ENCODE measurements around the gene SLC4A7. TPM values are rescaled to one million over a fixed set of nuclear protein-coding genes. Genes with fewer than 3 reads are reported as not detected.

Gene SLC4A7
- total and polyA plus RNA-seq, 3 donors from 2014 or later, result 17.7 to 46.6 (median 43.2) TPM

DNA sequence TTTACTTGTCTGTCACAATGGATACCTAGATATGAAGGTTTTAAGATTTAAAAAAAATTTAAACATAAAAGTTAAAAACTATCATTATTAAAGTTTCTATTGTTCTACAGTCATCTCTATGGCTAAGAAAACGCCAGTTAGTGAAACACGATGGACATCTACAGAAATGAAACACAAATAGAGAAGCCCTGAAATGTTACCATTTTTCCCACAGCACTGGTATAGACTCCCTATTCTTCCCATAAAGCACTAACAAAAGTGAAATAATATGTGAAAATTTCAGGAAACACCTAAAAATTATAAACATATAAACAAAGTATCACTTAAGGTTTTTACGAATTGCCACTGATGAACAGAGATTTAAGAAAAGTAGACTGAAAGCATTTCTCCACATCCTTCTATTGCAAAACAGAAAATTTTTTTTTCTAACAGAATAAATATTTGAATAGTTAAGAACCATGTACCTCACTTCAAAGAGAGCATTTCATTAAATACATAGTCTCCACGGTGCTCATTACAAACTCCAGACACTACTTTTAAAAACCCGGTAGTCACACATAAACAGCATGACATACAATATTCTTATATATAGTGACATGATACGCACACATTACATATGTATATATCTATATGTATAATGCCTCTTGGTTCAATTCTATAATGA lies 107.9 kb downstream of the SLC4A7 start:
- 91 to 94% methylated on average over 6 of the region's 6 CpGs for WGBS, 2 donors
- Histone ChIP-seq H3K27ac (no peak overlapping the region), H3K4me3 (no peak overlapping the region), H3K36me3 (ENCODE audit: low read depth, missing control alignments) (peaks cover 3% of the 10 kb centered on the region), H3K9me3 (no peaks in the 10 kb centered on the region), H3K4me1 (no peaks in the 10 kb centered on the region), H3K27me3 (no peaks in the 10 kb centered on the region)
- intact Hi-C loops (cut with DNase I; ENCODE audit: low total_unique reads), result no loop called here
- no peak for DNase-seq
- no peak for TF ChIP-seq POLR2A (IDR thresholded peaks at IDR 0.05)
- TF ChIP-seq, protein P1, sequence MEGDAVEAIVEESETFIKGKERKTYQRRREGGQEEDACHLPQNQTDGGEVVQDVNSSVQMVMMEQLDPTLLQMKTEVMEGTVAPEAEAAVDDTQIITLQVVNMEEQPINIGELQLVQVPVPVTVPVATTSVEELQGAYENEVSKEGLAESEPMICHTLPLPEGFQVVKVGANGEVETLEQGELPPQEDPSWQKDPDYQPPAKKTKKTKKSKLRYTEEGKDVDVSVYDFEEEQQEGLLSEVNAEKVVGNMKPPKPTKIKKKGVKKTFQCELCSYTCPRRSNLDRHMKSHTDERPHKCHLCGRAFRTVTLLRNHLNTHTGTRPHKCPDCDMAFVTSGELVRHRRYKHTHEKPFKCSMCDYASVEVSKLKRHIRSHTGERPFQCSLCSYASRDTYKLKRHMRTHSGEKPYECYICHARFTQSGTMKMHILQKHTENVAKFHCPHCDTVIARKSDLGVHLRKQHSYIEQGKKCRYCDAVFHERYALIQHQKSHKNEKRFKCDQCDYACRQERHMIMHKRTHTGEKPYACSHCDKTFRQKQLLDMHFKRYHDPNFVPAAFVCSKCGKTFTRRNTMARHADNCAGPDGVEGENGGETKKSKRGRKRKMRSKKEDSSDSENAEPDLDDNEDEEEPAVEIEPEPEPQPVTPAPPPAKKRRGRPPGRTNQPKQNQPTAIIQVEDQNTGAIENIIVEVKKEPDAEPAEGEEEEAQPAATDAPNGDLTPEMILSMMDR (IDR thresholded peaks at IDR 0.05), result no peak

DNA sequence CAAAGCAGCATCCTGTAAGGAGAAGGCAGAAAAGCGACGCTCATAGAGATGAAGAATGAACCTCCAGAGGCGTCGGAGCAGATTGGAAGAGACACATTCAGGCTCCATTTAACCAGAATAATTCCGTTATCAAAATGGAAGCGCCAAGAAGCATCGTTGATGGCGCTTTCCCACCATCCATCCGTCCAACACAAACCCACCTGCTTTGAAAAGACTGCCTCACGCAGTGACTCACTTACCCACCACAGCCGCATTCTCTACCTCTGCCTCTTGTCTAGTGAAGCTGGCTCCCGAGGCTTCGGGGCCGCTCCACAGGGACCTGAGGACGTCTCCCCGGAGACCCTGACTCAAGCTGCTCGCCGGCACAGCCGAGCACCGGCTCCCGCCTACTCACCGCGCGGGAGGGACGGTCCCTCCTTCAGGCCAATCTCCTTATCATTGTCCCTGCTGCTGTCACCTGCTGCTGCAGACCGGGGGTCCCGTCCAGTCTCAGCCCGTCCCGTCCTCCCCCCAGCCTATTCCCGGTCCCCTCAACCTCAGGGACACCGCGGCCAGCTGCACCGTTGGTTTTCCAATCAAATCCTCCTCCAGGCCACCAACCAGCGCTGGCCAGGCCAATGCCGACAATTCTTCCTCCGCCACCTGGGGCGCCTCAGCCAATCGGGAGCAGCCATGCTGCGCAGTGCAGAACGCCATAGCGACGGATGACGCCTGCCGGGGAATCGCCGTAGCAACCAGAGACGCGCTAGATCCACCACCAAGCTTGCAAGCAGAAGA lies 115.2 kb downstream of the SLC4A7 start, which contains the start of gene NEK10:
NEK10 (minus strand) TSS at position 553 of the 777 bp plus-strand sequence. CDS start 16,501 bp downstream, outside the sequence.
- WGBS, 2 donors, result 0 to 1% methylated on average over 16 to 46 of the region's 48 CpGs
- Histone ChIP-seq H3K27ac (no peak within 1 kb of the TSS), H3K27me3 (no peaks in the 10 kb centered on the region)

GRCh38 chr3:27366062-27366591 lies 118.1 kb downstream of the SLC4A7 start:
- Histone ChIP-seq H3K4me3 (no peak overlapping the region), H3K27me3 (no peaks in the 10 kb centered on the region), H3K9me3 (no peaks in the 10 kb centered on the region), H3K27ac (no peak overlapping the region), H3K36me3 (ENCODE audit: low read depth, missing control alignments) (no peaks in the 10 kb centered on the region), H3K4me1 (no peaks in the 10 kb centered on the region)
- 100% methylated on average over 1 of the region's 1 CpG for WGBS, 2 donors
- no peak for TF ChIP-seq POLR2A (IDR thresholded peaks at IDR 0.05)
- TF ChIP-seq, protein P1 (IDR thresholded peaks at IDR 0.05), result no peak
- intact Hi-C loops (cut with DNase I; ENCODE audit: low total_unique reads), result no loop called here
- DNase-seq, result no peak

More for the DNA sequence above, 115.2 kb downstream of the SLC4A7 start, which contains the start of gene NEK10:
- peak; percentile 95 for DNase-seq
- H3K9me3 ChIP-seq, result no peaks in the 10 kb centered on the region
- no peaks in the 10 kb centered on the region for H3K36me3 ChIP-seq (ENCODE audit: low read depth, missing control alignments)
- no peaks in the 10 kb centered on the region for H3K4me1 ChIP-seq
- intact Hi-C loops (cut with DNase I; ENCODE audit: low total_unique reads), result no loop called here
- TF ChIP-seq, protein P1 (IDR thresholded peaks at IDR 0.05), result no peak
- TF ChIP-seq POLR2A (IDR thresholded peaks at IDR 0.05), result no peak
- peak within 1 kb of the TSS; percentile 50 to 78 for H3K4me3 ChIP-seq

DNA sequence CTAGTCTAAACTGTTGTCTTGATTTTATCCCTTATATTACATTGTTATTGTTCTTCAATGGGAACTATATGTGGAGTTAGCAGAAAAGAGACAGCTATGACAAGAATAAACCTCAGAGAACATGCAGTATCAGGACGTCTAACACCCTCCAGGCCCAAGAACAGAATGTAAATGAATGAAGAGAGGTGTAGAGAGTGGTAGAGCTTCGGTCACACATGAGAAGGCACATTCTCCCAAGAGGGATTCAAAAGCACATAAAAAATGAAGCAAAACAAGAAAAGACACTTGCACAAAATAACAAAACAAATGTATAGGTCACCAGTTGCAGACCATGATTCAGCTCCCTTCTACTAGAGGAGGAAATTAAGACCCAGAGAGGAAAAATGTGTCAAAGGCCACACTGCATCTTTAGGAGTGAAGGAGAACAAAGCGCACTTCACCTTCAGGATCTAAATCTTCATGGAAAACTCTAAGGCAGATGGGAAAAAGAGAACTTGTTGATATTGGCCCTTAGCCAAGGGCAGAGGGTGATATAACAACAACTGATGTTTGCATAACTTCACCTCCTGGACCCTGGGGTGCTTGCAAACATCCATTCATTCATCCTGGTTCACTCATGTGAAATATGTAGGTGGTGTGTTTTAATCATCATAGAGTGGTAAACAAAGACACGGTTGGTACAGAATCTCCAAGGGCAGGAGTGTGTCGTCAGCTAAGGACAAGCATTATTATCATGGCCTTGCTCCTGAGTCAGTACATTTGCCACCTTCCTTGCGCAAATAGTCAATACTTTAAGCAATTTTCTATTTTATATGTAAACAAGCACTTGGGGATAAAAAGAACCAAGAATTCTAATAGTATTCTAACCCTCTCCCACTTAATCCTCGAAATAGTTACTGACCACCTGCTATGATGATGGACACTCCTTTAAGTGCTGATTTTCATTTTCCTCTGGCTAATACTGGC lies 123.8 kb downstream of the SLC4A7 start:
- Histone ChIP-seq H3K4me3 (no peak overlapping the region), H3K36me3 (ENCODE audit: low read depth, missing control alignments) (no peaks in the 10 kb centered on the region), H3K4me1 (no peaks in the 10 kb centered on the region), H3K27ac (no peak overlapping the region), H3K27me3 (no peaks in the 10 kb centered on the region), H3K9me3 (no peaks in the 10 kb centered on the region)
- intact Hi-C loops (cut with DNase I; ENCODE audit: low total_unique reads), result no loop called here
- 74 to 77% methylated on average over 7 of the region's 7 CpGs for WGBS, 2 donors
- no peak for DNase-seq
- no peak for TF ChIP-seq POLR2A (IDR thresholded peaks at IDR 0.05)
- TF ChIP-seq, protein P1 (IDR thresholded peaks at IDR 0.05), result no peak
